RKO (cell line): ENCODE data around the gene PLOD2.
A peak's percentile ranks its signal among the peaks of the same experiment; 100 is the strongest.
"Not testable (repeated sequence)": the region's sequence is repeated elsewhere in the genome, so short reads cannot be mapped to it uniquely, and the experiment has no call there.

Source experiments
- DNase-seq: peaks from one replicate; pipeline ENCODE4 v3.0.0-alpha.2; 2016; ENCODE audit warnings: low spot score

PLOD2 gene

GRCh38 chr3:146138902-146139301 lies 22.1 kb downstream of the PLOD2 start:
- no peak for DNase-seq

GRCh38 chr3:146136647-146137046 lies 24.3 kb downstream of the PLOD2 start:
- DNase-seq, result no peak

GRCh38 chr3:146134348-146135117 lies 26.5 kb downstream of the PLOD2 start:
- no peak for DNase-seq

GRCh38 chr3:146133441-146133840 lies 27.5 kb downstream of the PLOD2 start:
- no peak for DNase-seq

GRCh38 chr3:146131616-146132410 lies 29.2 kb downstream of the PLOD2 start:
- no peak for DNase-seq

GRCh38 chr3:146130881-146131371 lies 30.1 kb downstream of the PLOD2 start:
- DNase-seq, result no peak

GRCh38 chr3:146129750-146130149 lies 31.2 kb downstream of the PLOD2 start:
- no peak for DNase-seq

GRCh38 chr3:146128939-146129338 lies 32.0 kb downstream of the PLOD2 start:
- no peak for DNase-seq

GRCh38 chr3:146128179-146128578 lies 32.8 kb downstream of the PLOD2 start:
- no peak for DNase-seq

- peak; percentile 53 for DNase-seq
These were observed 35.0 kb downstream of the PLOD2 start for GRCh38 chr3:146125951-146126350.

- no peak for DNase-seq
These were observed 36.7 kb downstream of the PLOD2 start for GRCh38 chr3:146124126-146124801.

- DNase-seq, result peak; percentile 3
These were observed 43.3 kb downstream of the PLOD2 start for GRCh38 chr3:146117406-146118285.

- DNase-seq, result no peak
These were observed 45.4 kb downstream of the PLOD2 start for GRCh38 chr3:146115619-146116018.

- not testable (repeated sequence) for DNase-seq
These were observed 47.2 kb downstream of the PLOD2 start for GRCh38 chr3:146113804-146114203.

GRCh38 chr3:146111337-146111736 lies 49.6 kb downstream of the PLOD2 start:
- no peak for DNase-seq

GRCh38 chr3:146110161-146110560 lies 50.8 kb downstream of the PLOD2 start:
- DNase-seq, result no peak

- DNase-seq, result no peak
These were observed 54.0 kb downstream of the PLOD2 start for GRCh38 chr3:146106986-146107385.

GRCh38 chr3:146104068-146104467 lies 56.9 kb downstream of the PLOD2 start:
- DNase-seq, result no peak

- no peak for DNase-seq
These were observed 58.1 kb downstream of the PLOD2 start for GRCh38 chr3:146102885-146103284.

- DNase-seq, result no peak
These were observed 59.4 kb downstream of the PLOD2 start for GRCh38 chr3:146101538-146101937.

- DNase-seq, result no peak
These were observed 60.0 kb downstream of the PLOD2 start for GRCh38 chr3:146100825-146101444.
